ENCODE data around the gene RASSF10.

DNA sequence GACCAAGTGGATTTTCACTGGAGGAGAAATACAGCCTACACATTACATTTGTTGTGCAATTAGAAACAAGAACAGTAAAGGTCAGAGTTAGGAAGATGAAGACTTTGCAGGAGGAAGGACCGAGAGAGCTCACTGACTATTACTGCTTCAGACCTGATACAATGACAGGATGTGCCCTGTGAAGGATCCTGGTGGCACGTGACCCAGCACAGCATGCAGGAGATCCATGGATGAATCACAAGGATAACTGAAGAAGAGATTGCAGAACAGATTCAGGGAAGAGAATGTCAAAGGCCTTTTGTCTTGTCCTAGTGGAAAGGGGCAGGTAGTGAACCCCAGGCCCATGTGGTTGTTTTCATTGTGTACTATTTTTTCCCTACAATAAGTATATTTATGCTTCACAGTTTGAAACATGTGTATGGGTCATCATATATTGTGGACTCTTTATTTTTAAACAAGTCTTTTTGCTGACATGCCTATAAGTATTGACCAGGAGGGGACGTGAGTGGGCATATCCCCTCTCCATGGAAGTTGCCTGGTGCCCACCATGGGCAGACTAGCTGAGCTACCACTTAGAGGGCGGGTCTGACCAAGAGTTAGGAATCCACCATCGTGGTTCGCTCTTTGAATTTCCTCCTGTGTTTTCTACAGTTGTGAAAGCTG lies 44.3 kb downstream of the RASSF10 start:
- no peak for TF ChIP-seq GATA3 (IDR thresholded peaks at IDR 0.05; ENCODE audit: low read depth, low read length)
- TF ChIP-seq GATA2 (IDR thresholded peaks at IDR 0.05; ENCODE audit: low read depth, low read length), result no peak
